GM10248 (cell line): ENCODE data around the gene GAK.
A peak's percentile ranks its signal among the peaks of the same experiment; 100 is the strongest.

Source experiments
- CTCF ChIA-PET: fragments of 300-600 bp; sonication (Branson Sonifier 250); formaldehyde crosslinking; extraction: SDS; loops from one replicate; lab custom pipeline; 2021; ENCODE audit warnings: antibody characterized with exemption; lab: Yijun Ruan, JAX
- POLR2A ChIA-PET: fragments of 350-650 bp; sonication (Branson Sonifier 250); formaldehyde crosslinking; extraction: SDS; loops from one replicate; lab custom pipeline; 2020; ENCODE audit warnings: antibody characterized with exemption; lab: Yijun Ruan, JAX
- DNase-seq: peaks from one replicate; pipeline ENCODE4 v3.0.0; 2012; ENCODE audit errors: extremely low spot score
- TF ChIP-seq, protein P1 (sequence below): IDR thresholded peaks from 2 replicates; pipeline ENCODE4 v1.5.1; 2012; ENCODE audit warnings: mild to moderate bottlenecking, low read depth; ENCODE audit errors: extremely low read depth, missing control alignments, control extremely low read depth

The GAK gene

GRCh38 chr4:893995-894705 is 38.0 kb downstream of the GAK start:
- POLR2A ChIA-PET = no interaction called here
- CTCF ChIA-PET = no interaction called here
- DNase-seq = no peak
- TF ChIP-seq, protein P1, sequence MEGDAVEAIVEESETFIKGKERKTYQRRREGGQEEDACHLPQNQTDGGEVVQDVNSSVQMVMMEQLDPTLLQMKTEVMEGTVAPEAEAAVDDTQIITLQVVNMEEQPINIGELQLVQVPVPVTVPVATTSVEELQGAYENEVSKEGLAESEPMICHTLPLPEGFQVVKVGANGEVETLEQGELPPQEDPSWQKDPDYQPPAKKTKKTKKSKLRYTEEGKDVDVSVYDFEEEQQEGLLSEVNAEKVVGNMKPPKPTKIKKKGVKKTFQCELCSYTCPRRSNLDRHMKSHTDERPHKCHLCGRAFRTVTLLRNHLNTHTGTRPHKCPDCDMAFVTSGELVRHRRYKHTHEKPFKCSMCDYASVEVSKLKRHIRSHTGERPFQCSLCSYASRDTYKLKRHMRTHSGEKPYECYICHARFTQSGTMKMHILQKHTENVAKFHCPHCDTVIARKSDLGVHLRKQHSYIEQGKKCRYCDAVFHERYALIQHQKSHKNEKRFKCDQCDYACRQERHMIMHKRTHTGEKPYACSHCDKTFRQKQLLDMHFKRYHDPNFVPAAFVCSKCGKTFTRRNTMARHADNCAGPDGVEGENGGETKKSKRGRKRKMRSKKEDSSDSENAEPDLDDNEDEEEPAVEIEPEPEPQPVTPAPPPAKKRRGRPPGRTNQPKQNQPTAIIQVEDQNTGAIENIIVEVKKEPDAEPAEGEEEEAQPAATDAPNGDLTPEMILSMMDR = no peak

DNA sequence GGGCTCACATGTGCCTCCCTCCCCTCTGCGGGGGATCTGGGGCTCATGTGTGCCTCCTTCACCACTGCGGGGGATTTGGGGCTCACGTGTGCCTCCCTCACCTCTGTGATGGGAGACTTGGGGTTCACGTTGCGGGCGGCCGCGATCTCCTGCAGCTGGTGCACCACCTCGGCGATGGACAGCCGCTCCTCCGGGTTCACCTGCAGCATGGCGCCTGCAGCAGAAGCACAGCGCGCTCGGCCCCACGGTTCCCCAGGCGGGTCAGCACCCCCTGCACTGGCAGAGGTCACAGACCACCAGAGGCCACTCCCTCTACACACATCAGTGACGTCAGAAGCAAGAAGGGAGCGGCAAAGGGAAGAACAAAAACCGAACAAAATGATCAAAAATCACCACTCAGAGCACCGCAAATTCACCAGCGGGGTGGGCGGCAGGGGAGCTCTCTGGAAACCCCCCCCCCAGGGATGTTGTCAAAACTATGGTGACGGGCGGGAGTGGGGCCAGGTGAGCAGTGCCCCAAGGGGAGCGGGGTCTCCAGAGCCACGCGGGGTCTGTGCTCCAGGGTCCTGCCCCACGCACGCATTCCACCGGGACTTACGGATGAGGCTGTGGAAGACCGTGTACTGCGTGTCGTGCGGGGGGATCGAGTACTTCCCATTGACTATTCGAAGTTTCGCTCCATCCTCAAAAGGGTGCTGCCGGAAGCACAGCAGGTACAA is 38.7 kb downstream of the GAK start:
- POLR2A ChIA-PET = no interaction called here
- CTCF ChIA-PET = no interaction called here
- TF ChIP-seq, protein P1 = no peak
- no peak for DNase-seq

DNA sequence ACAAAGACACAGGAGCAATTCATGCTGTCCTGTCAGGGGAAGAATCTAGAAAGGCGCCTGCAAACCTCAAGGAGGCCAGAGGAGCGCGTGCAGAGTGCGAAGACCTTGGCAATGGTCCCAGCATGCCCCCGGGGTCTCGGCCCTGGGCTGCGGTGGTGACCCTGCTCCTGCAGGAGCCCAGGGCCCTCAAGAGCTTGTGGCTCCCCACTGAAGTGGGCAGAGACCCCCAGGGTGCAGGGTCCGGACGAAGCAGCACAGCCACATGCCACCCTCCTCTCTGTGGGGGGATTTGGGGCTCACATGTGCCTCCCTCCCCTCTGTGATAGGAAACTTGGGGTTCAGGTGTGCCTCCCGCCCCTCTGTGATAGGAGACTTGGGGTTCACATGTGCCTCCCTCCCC is 39.3 kb downstream of the GAK start:
- ChIA-PET CTCF (no interaction called here), POLR2A (no interaction called here)
- TF ChIP-seq, protein P1 = no peak

DNA sequence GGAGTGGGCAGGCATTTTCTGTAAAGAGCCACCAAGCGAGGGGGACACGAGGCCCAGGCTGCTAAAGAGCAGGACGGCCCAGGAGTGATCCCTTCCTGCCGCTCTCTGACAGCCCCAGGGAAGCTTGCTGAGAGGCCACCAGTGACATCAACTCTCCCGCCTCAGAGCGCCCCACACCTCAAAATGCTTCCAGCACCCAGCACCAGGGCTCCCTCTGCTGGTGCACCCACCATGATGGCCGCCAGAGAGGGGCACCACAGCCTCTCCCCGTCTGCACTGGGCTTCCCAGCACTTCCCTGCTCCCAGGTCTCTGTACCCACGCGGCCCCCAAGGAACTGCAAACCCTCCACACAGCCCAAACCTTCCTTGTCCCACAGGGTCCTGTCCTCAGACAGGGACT is 40.4 kb downstream of the GAK start:
- ChIA-PET CTCF (interaction anchor here (0.9 to 1.6 kb wide), 3 partner anchors 10 to 149 kb away, joined by 3 to 7 read pairs (median 4); partner anchors contain the start of gene IDUA), POLR2A (no interaction called here)
- TF ChIP-seq, protein P1 = peak; percentile 26
- DNase-seq = no peak

More for the DNA sequence above, 39.3 kb downstream of the GAK start:
- DNase-seq = no peak

- no peak for DNase-seq
- POLR2A ChIA-PET = no interaction called here
- TF ChIP-seq, protein P1 = no peak
- CTCF ChIA-PET = interaction anchor here (1.1 to 1.6 kb wide), 4 partner anchors 11 to 97 kb away, joined by 3 to 7 read pairs (median 4); partner anchors contain the start of gene IDUA
Observed at GRCh38 chr4:890036-890695, 42.0 kb downstream of the GAK start.

DNA sequence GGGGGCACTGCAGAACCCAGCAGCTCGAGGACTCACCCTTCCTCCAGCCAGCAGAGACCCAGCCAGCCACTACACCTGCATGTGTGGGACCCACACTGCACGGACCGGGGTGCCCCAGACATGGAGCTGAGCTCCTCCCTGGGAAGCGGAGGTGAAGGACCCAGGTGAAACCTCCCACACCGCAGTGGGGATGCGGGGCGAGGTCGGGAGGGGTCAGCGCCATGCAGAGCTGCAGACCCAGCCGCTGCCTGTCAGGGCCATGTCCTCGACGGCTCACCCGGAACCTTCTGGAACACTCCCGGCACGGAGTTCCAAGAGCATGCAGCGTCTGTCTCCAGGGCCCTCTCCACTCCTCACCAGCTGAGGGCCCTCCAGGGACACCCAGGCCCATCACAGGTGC is 42.6 kb downstream of the GAK start:
- no peak for DNase-seq
- TF ChIP-seq, protein P1 = no peak
- CTCF ChIA-PET = interaction anchor here (1.4 kb wide), 1 partner anchor 10 kb away, joined by 3 read pairs; no protein-coding TSS in a partner anchor
- POLR2A ChIA-PET = no interaction called here
